ENCODE results near the gene LCN9.

The LCN9 gene

GRCh38 chr9:135673941-135674340 is 10.8 kb downstream of the LCN9 start:
- TF ChIP-seq CTCF (conservative IDR thresholded peaks at IDR 0.05; ENCODE audit: low read depth, low read length): no peak
- DNase-seq (ENCODE audit: low read depth): no peak
- H3K4me3 ChIP-seq (ENCODE audit: low read depth, low read length): no peak overlapping the region

DNA sequence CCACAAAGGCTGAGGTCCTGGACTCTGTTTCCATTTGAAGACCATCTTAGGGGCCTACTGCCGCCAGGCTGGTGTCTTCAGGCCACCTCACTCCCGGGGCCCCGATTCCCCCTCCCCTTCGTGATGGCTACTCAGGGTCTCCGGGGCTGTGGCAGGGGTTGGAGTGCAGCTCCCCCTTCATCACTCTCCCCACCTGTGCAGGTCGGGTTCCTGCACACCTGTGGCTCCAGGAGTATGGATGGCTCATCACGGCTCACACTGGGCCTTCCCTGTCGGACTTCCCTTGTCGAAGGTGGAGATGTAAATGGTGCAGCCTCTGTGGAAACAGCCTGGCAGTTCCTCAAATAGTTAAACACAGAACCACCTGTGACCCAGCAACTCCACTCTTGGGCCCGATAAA is 11.9 kb downstream of the LCN9 start:
- no peak for DNase-seq (ENCODE audit: low read depth)
- no peak overlapping the region for H3K4me3 ChIP-seq (ENCODE audit: low read depth, low read length)
- no peak for TF ChIP-seq CTCF (conservative IDR thresholded peaks at IDR 0.05; ENCODE audit: low read depth, low read length)

GRCh38 chr9:135676891-135677290 is 13.8 kb downstream of the LCN9 start:
- H3K4me3 ChIP-seq (ENCODE audit: low read depth, low read length): no peak overlapping the region
- no peak for DNase-seq (ENCODE audit: low read depth)
- no peak for TF ChIP-seq CTCF (conservative IDR thresholded peaks at IDR 0.05; ENCODE audit: low read depth, low read length)

DNA sequence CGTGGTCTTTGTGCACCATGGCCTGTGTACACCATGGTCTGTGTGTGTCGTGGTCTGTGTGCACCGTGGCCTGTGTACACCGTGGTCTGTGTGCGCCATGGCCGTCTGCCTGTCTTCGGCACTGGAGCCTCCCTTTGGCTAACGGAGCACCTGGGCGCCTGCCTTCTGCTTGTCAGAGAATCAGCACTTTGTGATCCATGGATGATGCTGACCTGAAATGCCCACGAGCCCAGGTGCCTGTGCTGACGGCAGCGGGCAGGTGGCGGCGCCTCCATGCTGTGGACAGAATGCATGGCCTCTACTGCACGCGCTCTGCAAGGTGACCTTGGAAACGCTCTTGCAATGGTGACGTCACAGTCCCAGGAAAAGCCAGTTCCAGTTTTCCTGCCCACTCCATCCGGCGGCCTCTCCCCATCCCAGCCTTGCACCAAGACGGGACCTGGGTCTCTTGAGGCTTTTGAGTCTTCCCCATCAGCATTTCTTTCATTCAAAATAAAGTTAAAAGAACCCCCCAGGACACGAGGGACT is 14.6 kb downstream of the LCN9 start:
- no peak for TF ChIP-seq CTCF (conservative IDR thresholded peaks at IDR 0.05; ENCODE audit: low read depth, low read length)
- DNase-seq (ENCODE audit: low read depth): no peak
- H3K4me3 ChIP-seq (ENCODE audit: low read depth, low read length): no peak overlapping the region

DNA sequence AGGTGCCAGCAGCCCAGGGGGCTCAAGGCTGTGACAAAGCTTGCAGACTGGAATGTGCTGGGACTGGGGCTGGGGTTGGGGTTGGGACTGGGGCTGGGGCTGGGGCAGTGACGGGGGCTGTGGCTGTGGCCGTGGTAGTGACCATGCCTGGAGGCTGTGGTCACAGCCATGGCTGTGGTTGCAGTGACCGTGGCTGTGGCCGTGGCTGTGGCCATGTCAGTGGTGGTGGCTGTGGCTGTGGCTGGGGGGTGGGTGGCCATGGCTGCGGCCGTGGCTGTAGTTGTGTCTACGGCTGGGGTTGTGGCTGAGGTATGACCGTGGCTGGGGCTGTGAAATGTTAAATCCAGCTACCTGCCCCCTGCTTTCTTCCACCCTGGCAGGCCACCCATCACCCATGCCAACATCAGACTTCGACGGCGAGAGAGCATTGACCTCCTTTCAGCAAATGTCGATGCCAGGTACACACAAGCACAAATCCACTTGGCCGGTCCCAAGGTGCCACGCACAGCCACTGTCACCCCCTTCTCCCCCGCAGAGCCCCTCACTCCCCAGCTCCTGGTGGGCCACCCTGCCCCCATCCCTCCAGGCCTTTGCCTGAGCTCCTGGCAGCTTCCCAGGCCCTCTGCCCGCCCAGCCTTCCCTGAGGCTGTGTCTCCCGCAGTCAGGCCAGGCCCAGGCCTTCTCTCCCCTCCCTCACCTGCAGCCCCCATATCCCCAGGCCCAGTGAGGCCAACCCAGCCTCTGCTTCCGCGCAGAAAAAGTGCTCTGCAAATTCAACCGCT is 15.3 kb downstream of the LCN9 start:
- DNase-seq (ENCODE audit: low read depth): no peak
- TF ChIP-seq CTCF (conservative IDR thresholded peaks at IDR 0.05; ENCODE audit: low read depth, low read length): no peak
- H3K4me3 ChIP-seq (ENCODE audit: low read depth, low read length): no peak overlapping the region

GRCh38 chr9:135680056-135680455 is 16.9 kb downstream of the LCN9 start:
- H3K4me3 ChIP-seq (ENCODE audit: low read depth, low read length): no peak overlapping the region
- DNase-seq (ENCODE audit: low read depth): no peak

More at GRCh38 chr9:135680056-135680455, 16.9 kb downstream of the LCN9 start:
- TF ChIP-seq CTCF (conservative IDR thresholded peaks at IDR 0.05; ENCODE audit: low read depth, low read length): no peak

Measured in choroid plexus epithelial cell (primary cell).